Muscle of back (tissue), 11 donors: ENCODE data around the gene USP4. TPM values are rescaled to one million over a fixed set of nuclear protein-coding genes. Genes with fewer than 3 reads are reported as not detected.
"Not testable (repeated sequence)": the region's sequence is repeated elsewhere in the genome, so short reads cannot be mapped to it uniquely, and the experiment has no call there.

Experiments used
- DNase-seq, 3 donors: peaks; one replicate each; pipeline versions ENCODE4 v3.0.0 to v3.0.0-alpha.2; 2013
- polyA plus RNA-seq, 10 donors: library from polyadenylated mRNA; unstranded; fragments of 120-200 nt; gene quantifications; one replicate each; pipeline ENCODE4 v1.2.1, GENCODE V29; 2013; ENCODE audit not compliant: insufficient read length in 10 of 10

USP4 gene
- polyA plus RNA-seq, 10 donors = 30.0 to 66.4 (median 46.6) TPM

- DNase-seq = no peak
These were observed 83.9 kb downstream of the USP4 start for GRCh38 chr3:49255718-49256511.

DNA sequence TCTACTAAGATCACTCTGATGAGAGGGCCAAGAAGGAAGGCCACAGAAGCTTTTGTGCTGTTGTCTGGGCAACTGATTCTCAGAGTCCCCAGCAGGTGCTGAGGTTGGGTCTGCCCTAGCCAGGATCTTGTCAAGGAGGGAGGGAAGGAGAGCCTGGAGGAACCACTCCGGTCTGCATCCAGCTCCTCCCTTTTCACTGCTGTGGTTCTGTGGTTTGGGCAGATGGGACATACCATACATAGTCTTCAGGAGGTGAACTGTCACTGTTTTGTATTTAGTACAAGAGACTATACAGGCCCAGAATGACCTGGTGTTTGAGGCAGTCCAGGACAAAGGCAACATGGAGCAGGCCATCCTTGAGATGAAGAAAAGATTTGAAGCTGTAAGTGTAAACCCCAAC, 84.7 kb downstream of the USP4 start:
- DNase-seq = peak in 1 of 3 donors; percentile 39

DNA sequence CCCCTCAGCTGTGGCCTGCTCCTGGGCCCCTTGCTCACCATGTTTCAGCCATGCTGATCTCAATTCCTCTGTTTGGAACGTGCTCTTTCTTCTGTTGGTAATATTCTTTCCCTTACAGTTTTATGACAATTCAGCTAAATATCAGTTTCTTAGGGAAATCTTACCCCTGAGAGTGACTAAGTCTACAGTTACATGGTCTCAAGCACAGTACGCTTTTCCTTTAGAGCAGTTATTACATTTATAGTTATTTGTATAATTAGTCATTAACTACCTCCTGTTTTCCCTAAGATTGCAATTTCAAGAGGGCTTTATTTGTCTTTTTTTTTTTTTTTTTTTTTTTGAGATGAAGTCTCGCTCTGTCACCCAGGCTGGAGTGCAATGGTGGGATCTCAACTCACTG, 86.3 kb downstream of the USP4 start:
- DNase-seq = no peak

DNA sequence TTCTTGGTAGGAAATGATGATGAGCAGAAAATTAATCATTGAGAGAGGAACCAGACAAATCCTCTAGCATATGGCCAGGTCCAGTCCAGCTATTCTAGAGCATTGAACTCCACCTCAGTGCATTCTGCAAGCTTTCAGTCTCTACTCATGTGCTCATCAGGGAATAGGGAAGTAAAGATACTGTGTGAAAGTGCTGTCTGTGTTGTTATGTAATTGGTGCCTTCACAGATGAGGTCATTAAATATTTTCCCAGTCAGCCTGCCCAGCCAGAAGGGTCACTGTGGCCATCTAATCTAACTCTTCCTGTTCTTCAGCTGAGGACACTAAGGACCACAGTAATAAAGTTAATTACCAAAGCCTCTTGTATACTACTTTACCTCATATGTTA, 91.0 kb downstream of the USP4 start:
- DNase-seq = peak in 2 of 3 donors; percentile 15 to 57

DNA sequence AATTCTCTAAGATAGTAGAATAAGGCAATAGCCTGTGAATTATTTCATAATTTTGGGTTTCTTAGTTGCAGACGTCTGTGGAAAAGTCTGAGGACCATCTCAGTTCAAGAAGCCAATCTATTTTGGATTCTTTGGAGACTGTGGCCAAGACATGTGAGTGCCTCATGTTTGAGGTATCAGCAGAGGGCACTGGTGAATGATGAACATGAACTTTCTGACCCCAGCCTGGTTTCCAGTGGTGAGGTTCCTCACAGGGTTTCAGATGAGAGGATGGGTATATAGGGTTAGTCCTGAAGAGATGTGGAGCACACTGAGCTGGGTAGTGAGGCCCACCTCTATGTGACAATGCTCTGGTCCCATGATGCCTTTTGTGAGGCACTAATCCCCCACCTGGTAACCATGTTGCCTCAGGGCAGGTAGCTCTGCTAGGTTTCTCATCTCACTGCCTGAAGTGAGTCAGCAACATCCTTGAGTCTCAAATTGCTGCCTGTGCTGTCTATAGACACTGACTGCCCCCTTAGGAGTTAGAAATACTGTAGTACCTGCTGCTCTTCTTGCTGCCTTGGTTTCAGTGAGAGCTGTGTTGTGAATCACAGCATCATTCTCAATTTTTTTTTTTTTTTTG, 95.2 kb downstream of the USP4 start:
- DNase-seq = peak in 1 of 3 donors; percentile 11

- not testable (repeated sequence) for DNase-seq
These were observed 99.8 kb downstream of the USP4 start for GRCh38 chr3:49240091-49240490.

DNA sequence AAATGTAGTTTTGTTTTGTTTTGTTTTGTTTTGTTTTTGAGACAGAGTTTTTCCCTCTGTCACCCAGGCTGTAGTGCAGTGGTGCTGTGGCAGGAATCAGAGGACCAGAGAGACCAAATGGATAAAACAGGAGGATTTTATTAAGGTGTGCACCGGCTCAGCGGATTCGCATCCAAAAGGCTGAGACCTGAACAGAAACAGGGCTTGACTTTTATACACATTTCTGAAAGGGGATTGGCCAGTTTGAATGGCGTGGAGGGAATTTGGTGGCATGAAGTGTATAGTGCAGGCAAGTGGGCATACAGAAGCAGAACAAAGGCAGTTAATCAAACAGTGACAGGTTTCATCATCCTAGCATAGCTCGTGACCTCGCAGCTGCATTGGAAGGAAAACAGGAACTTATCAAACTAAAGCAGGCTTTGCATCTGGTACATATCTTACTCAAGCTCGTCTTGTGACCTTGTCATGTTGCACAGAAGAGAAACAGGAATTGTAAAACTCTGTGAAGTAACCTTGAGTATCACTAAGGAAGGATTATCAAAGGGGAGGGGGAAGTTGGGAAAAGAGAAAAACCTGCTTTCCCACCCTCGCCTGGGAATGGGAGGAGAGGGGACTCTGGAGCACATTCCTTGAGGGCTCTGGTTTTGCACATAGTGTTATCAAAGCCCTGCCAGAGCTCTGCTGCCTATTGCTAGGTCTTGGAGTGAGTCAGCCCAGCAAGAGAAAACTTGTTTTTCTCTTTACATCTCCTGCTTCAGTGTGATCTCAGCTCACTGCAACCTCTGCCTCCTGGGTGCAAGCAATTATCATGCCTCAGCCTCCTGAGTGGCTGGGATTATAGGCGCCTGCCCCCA, 101.4 kb downstream of the USP4 start:
- peak in 2 of 3 donors; percentile 18 to 56 for DNase-seq

- DNase-seq = no peak
These were observed 102.5 kb downstream of the USP4 start for GRCh38 chr3:49237344-49237743.

DNA sequence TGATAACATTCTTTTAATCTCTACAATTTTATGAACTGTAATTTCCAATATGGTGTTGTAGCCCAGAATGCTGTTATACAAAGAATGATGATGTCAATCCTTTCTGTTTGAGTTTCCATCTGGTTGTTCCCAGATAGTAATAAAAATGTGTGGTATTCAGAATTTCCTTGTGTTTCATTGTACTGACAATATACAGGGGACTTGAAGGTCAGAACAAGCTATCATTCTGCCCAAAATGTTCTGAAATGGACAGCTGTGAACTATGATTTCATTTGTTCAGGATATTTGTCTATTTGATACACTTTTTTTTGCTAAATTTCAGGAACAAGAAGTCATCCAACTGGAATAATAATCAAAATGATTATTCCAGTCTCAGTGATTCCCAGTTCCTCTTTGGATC, 103.6 kb downstream of the USP4 start:
- DNase-seq = no peak

DNA sequence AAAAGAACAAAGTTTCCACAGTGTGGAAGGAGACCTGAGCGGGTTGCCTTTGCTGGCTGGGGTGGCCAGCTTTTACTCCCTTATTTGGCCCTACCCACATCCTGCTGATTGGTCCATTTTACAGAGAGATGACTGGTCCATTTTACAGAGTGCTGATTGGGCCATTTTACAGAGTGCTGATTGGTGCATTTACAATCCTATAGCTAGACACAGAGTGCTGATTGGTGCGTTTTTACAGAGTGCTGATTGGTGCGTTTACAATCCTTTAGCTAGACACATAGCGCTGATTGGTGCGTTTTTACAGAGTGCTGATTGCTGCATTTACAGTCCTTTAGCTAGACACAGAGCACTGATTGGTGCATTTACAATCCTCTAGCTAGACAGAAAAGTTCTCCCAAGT, 111.0 kb downstream of the USP4 start:
- DNase-seq = not testable (repeated sequence)

Other genes with a start within 250 kb of the USP4 start
- 10 to 100 TPM; 47.5 to 63.6 (median 53.9) TPM for gene QRICH1, start 246.0 kb downstream of the USP4 start, polyA plus RNA-seq
- gene QARS1, start 235.3 kb downstream of the USP4 start, polyA plus RNA-seq = 100 to 1,000 TPM; 227 to 289 (median 271) TPM
- 10 to 100 TPM; 28.5 to 37.0 (median 32.0) TPM for gene USP19, start 219.2 kb downstream of the USP4 start, polyA plus RNA-seq
- gene LAMB2, start 207.0 kb downstream of the USP4 start, polyA plus RNA-seq = 100 to 1,000 TPM; 258 to 439 (median 333) TPM
- gene CCDC71, start 173.7 kb downstream of the USP4 start, polyA plus RNA-seq = 10 to 100 TPM; 11.4 to 18.8 (median 14.0) TPM
- gene KLHDC8B, start 168.5 kb downstream of the USP4 start, polyA plus RNA-seq = 100 to 1,000 TPM in 4 of 10 donors, 10 to 100 TPM in 6; 64.9 to 114 (median 89.6) TPM
- gene C3orf62, start 62.8 kb downstream of the USP4 start, polyA plus RNA-seq = 10 to 100 TPM in 2 of 10 donors, 1 to 10 TPM in 8; 4.2 to 15.5 (median 7.3) TPM
- 100 to 1,000 TPM in 7 of 10 donors, 10 to 100 TPM in 3; 81.4 to 150 (median 113) TPM for gene GPX1, start 18.3 kb upstream of the USP4 start, polyA plus RNA-seq
- gene RHOA, start 71.9 kb upstream of the USP4 start, polyA plus RNA-seq = 100 to 1,000 TPM; 383 to 515 (median 449) TPM
- gene TCTA, start 72.4 kb upstream of the USP4 start, polyA plus RNA-seq = 10 to 100 TPM; 13.4 to 18.6 (median 16.0) TPM
- gene AMT, start 82.4 kb upstream of the USP4 start, polyA plus RNA-seq = 10 to 100 TPM in 6 of 10 donors, 1 to 10 TPM in 4; 6.6 to 16.7 (median 10.1) TPM
- 10 to 100 TPM in 9 of 10 donors, 1 to 10 TPM in 1; 8.6 to 19.4 (median 14.1) TPM for gene NICN1, start 89.3 kb upstream of the USP4 start, polyA plus RNA-seq
- gene DAG1, start 130.2 kb upstream of the USP4 start, polyA plus RNA-seq = 100 to 1,000 TPM; 155 to 247 (median 209) TPM
- gene BSN, start 214.4 kb upstream of the USP4 start, polyA plus RNA-seq = 1 to 10 TPM in 3 of 10 donors, under 1 TPM in 7; 0.63 to 1.2 (median 0.91) TPM